NCI-H82 treated with DMSO at 0.1 percent for 48 hours (cell line): Measurements from ENCODE around the gene MYOM1.

Experiments used
- DNase-seq: peaks from one replicate; lab custom pipeline; 2025; ENCODE audit not compliant: unreplicated experiment; lab: John Stamatoyannopoulos, UW

MYOM1 gene

GRCh38 chr18:3153107-3153704 is 66.6 kb downstream of the MYOM1 start:
- no peak for DNase-seq

- DNase-seq = no peak
Observed at GRCh38 chr18:3152294-3152693, 67.5 kb downstream of the MYOM1 start.

GRCh38 chr18:3151399-3152264 is 68.1 kb downstream of the MYOM1 start:
- DNase-seq = peak; percentile 20

- DNase-seq = no peak
Observed at GRCh38 chr18:3150688-3151087, 69.1 kb downstream of the MYOM1 start.

- DNase-seq = no peak
Observed at GRCh38 chr18:3150274-3150673, 69.5 kb downstream of the MYOM1 start.

GRCh38 chr18:3148930-3149535 is 70.7 kb downstream of the MYOM1 start:
- DNase-seq = peak; percentile 57

- DNase-seq = no peak
Observed at GRCh38 chr18:3147935-3148554, 71.7 kb downstream of the MYOM1 start.

- no peak for DNase-seq
Observed at GRCh38 chr18:3140986-3141639, 78.7 kb downstream of the MYOM1 start.

- no peak for DNase-seq
Observed at GRCh38 chr18:3140342-3140741, 79.4 kb downstream of the MYOM1 start.

- no peak for DNase-seq
Observed at GRCh38 chr18:3139406-3139805, 80.4 kb downstream of the MYOM1 start.

- no peak for DNase-seq
Observed at GRCh38 chr18:3138274-3138975, 81.3 kb downstream of the MYOM1 start.

GRCh38 chr18:3135536-3135935 is 84.2 kb downstream of the MYOM1 start:
- no peak for DNase-seq

- DNase-seq = no peak
Observed at GRCh38 chr18:3132700-3133099, 87.1 kb downstream of the MYOM1 start.

- DNase-seq = no peak
Observed at GRCh38 chr18:3130344-3130743, 89.4 kb downstream of the MYOM1 start.

GRCh38 chr18:3129053-3129864 is 90.5 kb downstream of the MYOM1 start:
- DNase-seq = peak; percentile 45

- no peak for DNase-seq
Observed at GRCh38 chr18:3126457-3127097, 93.2 kb downstream of the MYOM1 start.

- DNase-seq = no peak
Observed at GRCh38 chr18:3124822-3125221, 94.9 kb downstream of the MYOM1 start.

GRCh38 chr18:3122851-3123250 is 96.9 kb downstream of the MYOM1 start:
- no peak for DNase-seq

GRCh38 chr18:3121259-3121658 is 98.5 kb downstream of the MYOM1 start:
- DNase-seq = no peak
